Measurements from ENCODE around the gene SLC15A4.
"Not testable (repeated sequence)": the region's sequence is repeated elsewhere in the genome, so short reads cannot be mapped to it uniquely, and the experiment has no call there.

SLC15A4 gene

GRCh38 chr12:128823916-128824839, at the start of gene SLC15A4:
Gene SLC15A4, minus strand, starts transcription at chr12:128823958. Its CDS starts 15 bp downstream, at chr12:128823943.
- peak; percentile 85 to 89 for DNase-seq (ENCODE audit: low read depth in 2 of 2)

DNA sequence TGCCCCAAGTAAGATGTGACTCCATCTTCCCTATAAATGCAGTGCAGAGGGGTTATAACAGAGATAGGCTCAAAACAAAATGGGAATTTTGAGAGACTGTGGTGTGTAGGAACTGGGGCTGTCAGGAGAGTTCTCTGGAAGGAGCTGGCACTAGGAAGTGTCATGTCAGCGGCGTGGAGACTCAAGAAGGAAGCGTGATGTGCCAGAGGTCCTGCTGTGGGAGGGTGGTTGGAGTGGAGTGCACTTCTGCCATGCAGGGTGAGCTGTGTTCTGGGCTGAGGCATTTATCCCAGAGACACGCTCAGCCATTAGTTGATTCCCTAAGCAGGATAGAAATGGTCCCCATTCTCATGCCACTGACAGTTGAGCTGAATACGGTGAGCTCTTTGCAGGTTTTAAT, 48.5 kb upstream of the SLC15A4 start:
- DNase-seq (ENCODE audit: low read depth in 2 of 2) = no peak

- no peak for DNase-seq (ENCODE audit: low read depth in 2 of 2)
Measured at GRCh38 chr12:128871516-128871892, 47.7 kb upstream of the SLC15A4 start.

DNA sequence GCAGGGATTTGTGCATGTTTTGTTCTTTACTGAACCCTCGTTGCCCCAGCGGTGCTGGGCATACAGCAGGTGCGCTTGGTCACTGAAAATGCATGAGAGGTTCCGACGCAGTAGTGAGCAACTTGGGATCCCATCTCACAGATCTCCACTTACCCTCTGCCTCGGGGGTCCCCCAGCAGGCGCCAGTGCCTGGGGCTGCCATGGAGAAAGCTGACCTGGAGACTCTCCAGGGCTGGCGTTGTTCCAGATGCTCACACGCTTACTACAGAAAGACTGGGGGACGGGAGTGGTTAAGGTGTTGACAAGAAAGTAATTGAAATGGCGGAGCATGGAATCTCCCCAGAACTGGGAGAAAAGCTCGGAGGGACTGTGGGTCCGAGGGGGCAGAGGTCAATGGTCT, 43.7 kb upstream of the SLC15A4 start:
- DNase-seq (ENCODE audit: low read depth in 2 of 2) = no peak

DNA sequence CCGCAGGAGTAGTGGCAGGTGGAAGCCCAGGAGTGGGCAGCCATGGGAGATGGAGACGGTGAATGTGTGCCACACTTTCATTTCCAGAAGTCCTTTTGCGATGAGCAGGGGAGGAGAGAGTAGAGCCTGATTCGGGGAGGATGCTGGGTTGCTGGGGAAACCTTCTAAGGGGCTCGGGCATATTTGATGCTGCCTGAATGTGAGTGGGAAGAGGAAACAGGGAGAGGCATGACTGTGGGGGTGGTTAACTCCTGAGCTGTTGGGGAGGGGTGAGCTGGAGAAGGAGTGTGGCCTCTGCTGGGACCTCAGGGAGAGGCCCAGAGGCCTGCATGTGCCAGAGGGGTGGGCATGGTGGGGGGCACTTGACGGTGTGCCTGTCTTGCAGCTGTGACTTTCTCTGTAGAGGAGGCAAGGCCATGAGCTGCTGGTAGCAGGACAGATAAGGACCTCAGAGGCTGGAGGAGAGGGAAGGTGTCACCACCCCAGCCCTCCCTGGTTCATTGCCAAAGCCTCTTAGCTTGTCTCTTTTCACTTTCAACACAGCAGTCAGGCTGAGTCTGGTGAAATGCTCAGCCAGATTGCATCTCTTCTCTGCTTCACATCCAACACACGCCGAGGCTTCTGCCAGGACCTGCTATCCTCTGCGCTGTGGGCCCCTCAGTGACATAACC, 40.9 kb upstream of the SLC15A4 start:
- DNase-seq (ENCODE audit: low read depth in 2 of 2) = no peak

GRCh38 chr12:128863957-128864356, 40.2 kb upstream of the SLC15A4 start:
- no peak for DNase-seq (ENCODE audit: low read depth in 2 of 2)

DNA sequence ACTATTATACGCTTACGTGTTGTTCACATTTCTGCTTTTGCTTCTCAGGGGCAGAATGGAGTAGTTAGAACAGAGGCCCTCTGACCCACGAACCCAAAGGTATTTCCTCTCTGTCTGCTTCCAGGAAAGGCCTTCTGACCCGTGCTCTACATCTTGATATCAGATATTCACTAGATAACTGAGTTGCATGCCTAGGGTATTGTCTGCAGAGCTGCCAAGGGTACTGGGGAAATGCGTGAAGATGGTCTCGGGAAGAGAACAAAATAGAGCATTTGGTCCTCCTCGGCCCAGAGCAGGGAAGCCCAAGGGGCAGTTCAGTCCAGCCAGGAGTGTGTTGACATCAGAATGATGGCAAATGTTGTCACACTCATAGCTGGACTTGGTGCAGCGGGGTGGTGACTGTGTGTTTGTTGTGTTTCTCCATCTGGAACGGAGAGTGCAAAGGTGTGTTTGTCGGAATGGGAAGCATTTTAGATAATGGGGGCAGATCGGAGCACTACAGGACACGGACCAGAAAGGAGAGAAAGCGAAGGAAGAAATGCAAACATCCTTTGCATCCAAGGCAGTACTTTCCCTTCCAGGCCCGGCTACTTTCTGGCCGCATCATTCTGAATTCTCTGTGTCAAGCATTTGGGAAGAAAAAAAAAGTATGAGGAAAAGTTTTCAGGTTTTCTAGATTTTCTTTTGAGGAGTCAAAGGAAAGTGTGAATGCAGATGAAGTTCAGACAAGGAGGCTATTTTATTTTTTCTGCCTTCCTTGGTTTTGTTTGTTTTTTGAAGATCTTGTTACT, 37.7 kb upstream of the SLC15A4 start:
- no peak for DNase-seq (ENCODE audit: low read depth in 2 of 2)

GRCh38 chr12:128859311-128859710, 35.6 kb upstream of the SLC15A4 start:
- no peak for DNase-seq (ENCODE audit: low read depth in 2 of 2)

- no peak for DNase-seq (ENCODE audit: low read depth in 2 of 2)
Measured at GRCh38 chr12:128857133-128857763, 33.5 kb upstream of the SLC15A4 start.

DNA sequence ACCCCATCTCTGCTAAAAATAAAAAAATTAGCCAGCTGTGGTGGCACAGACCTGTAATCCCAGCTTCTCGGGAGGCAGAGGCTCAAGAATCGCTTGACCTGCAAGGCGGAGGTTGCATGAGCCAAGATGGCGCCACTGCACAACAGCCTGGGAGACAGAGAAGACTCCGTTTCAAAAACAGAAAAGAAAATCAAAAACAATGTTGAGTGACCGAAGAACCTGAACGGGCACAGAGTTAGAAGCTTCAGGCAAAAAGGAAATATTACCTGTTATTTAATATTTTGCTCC, 33.0 kb upstream of the SLC15A4 start:
- DNase-seq (ENCODE audit: low read depth in 2 of 2) = no peak

DNA sequence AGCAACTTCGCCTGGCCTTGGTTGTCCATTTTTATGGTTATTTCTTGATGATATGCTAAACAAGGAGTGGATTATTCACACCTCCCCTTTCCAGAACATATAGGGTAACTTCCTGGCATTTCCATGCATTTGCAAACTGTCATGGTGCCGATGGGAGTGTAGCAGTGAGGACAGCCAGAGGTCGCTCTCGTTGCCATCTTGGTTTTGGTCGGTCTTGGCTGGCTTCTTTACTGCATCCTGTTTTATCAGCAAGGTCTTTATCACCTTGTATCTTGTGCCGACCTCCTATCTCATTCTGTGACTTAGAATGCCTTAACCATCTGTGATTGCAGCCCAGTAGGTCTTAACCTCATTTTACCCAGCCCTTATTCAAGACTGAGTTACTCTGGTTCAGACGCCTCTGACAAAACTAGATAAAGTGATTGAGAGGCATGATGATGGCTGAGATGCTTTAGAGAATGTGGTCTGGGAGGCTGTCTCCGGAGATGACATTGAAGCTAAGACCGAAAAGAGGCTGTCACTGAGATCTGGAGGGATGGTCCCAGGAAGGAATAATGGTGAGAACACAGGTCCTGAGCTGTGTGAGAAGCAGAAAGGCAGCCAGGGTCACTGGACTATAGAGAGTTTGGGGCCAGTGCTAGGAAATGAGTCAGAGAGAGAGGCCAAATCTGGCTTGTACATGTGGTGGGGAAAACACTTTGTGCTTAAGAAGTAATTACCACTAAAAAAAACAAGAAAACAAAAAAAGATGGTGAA, 32.5 kb upstream of the SLC15A4 start:
- no peak for DNase-seq (ENCODE audit: low read depth in 2 of 2)

DNA sequence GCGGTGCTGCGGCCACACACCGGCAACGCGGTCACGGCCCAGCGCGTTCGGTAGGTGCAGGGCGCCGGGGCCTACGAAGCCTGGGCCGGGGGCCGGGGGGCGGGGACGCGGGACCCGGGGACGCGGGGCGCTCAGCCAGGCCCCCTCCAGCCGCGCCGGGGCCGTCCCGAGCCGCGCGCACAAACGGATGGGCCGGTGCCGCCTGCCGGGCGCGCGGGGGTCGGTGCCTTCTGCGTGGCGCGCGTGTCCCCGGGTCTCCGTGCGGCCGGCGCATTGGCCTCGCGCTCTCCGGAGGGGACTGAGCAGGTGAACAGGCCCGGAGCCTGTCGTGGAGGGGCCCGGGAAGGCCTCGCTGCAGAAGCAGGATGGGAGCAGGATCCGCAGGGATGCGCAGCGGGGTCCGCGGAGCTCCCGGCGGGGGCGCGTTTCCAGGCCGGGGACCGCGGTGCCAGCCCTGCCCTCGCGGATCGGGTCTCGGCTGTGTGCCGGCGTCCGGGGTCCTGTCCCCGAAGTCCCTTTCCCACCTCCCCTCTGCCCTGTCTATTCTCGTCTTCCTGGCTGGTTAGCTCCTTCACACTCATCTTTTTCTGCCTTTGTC, 29.9 kb upstream of the SLC15A4 start:
- DNase-seq (ENCODE audit: low read depth in 2 of 2) = no peak

DNA sequence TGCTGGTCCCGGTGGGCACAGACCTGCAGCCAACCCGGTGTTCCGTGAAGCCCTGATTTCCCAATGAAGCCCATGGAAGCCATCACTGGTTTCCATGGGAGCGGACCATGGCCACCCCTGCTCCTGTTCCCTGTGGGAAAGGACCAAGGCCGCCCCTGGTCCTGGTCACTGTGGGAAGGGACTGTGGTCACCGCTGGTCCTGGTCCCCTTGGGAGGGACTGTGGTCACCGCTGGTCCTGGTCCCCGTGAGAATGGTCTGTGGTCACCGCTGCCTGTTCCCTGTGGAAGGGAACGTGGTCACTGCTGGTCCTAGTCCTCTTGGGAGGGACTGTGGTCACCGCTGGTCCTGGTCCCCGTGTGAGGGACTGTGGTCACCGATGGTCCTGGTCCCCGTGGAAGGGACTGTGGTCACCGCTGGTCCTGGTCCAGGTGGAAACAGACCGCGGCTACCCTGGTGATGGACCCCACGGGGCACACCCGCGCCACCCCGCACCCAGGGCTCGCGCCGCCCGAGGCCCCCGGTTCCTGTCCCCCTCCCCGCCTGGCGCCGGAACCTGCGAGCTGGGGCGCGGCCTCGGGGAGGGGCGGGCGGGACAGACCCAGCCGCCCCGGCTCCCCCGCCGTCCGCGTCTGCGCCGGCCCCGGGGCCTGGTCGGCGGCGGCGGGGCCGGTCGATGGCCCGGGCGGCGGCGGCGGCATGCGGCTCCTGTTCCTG, 29.3 kb upstream of the SLC15A4 start, which contains the start of gene GLT1D1:
Gene GLT1D1 (plus strand): TSS at position 594 of the 715 bp plus-strand sequence. CDS start 104 bp downstream, at position 698.
- DNase-seq (ENCODE audit: low read depth in 2 of 2) = no peak

DNA sequence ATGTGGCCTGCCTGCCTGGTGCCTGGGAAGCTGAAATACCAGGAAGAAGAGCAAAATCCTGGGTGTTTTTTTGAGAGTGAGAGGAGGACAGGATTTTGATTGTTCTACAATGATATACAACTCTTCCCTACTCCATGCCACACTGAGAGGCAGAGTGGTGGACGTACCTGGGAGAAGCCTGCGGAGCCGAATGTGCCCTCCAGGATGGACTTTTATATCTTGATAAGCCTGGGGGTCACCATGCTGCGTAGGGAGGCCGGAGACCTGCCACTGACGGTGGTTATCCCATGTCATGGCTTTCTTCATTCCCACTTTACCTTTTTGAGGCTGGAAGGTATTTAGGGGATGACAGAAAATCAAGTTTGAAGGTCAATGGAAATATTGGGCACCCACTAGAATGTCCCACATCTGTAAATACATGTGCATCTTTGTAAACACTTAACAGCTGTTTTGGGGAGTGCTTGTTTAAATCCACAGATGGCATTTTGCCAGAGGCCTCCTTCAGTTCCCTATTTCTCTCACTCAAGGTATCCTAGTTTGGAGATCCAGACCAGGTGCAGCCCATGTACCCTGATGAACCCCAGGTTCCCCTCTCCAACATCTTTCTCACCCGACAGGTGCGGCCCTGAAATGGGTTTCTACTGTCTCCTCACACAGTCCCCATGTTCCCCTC, 28.4 kb upstream of the SLC15A4 start:
- DNase-seq (ENCODE audit: low read depth in 2 of 2) = no peak

DNA sequence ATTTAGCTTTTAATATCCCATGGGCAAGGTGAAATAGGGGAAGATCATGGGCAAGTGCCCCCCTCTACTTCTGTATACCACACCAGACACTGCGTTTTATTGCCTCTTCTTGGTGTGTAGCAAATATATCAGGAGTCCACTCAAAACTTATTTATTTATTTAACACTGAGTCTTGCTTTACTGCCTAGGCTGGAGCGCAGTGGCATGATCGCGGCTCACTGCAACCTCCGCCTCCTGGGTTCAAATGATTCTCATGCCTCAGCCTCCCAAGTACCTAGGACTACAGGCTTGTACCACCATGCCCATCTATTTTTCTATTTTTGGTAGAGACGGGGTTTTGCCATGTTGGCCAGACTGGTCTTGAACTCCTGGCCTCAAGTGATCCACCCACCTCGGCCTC, 27.7 kb upstream of the SLC15A4 start:
- not testable (repeated sequence) for DNase-seq (ENCODE audit: low read depth in 2 of 2)

GRCh38 chr12:128850400-128850799, 26.6 kb upstream of the SLC15A4 start:
- no peak for DNase-seq (ENCODE audit: low read depth in 2 of 2)

DNA sequence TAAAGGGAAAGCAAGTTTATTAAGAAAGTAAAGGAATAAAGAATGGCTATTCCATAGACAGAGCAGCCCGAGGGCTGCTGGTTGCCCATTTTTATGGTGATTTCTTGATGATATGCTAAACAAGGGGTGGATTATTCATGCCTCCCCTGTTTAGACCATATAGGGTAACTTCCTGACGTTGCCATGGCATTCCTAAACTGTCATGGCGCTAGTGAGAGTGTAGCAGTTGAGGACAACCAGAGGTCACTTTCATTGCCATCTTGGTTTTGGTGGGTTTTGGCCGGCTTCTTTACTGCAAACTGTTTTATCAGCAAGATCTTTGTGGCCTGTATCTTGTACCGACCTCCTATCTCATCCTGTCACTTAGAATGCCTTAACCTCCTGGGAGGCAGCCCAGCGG, 26.0 kb upstream of the SLC15A4 start:
- DNase-seq (ENCODE audit: low read depth in 2 of 2) = not testable (repeated sequence)

GRCh38 chr12:128848371-128848770, 24.6 kb upstream of the SLC15A4 start:
- no peak for DNase-seq (ENCODE audit: low read depth in 2 of 2)

DNA sequence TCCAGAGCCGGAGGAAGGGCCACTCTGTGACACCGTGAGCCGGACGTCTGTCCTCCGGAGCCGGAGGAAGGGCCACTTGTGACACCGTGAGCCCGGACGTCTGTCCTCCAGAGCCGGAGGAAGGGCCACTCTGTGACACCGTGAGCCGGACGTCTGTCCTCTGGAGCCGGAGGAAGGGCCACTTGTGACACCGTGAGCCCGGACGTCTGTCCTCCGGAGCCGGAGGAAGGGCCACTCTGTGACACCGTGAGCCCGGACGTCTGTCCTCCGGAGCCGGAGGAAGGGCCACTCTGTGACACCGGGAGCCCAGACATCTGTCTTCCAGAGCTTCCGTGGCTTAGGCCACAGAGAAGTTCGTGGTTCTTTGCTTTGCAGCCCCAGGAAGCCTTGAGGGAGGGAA, 22.9 kb upstream of the SLC15A4 start:
- DNase-seq (ENCODE audit: low read depth in 2 of 2) = not testable (repeated sequence)
